KMS-11 (cell line): Measurements from ENCODE around the gene SLC25A39.

Experiments used
- H2AFZ ChIP-seq: fragments of 200-600 bp; sonication (generic); 2 replicates; pipeline ENCODE4 v1.6.1; 2016; ENCODE audit warnings: antibody characterized with exemption, mixed run types, low read depth
- H3K27ac ChIP-seq: fragments of 200-600 bp; sonication (generic); 2 replicates; pipeline ENCODE4 v1.6.1; 2016; ENCODE audit warnings: mild to moderate bottlenecking, mixed run types
- H3K27me3 ChIP-seq: fragments of 200-600 bp; sonication (generic); 2 replicates; pipeline ENCODE4 v1.6.1; 2017; ENCODE audit warnings: mild to moderate bottlenecking, low read depth, mixed run types, moderate library complexity; ENCODE audit not compliant: insufficient read depth
- H3K36me3 ChIP-seq: fragments of 200-600 bp; sonication (generic); 2 replicates; pipeline ENCODE4 v1.6.1; 2017; ENCODE audit warnings: mild to moderate bottlenecking, mixed run types; ENCODE audit not compliant: insufficient read depth
- H3K4me1 ChIP-seq: fragments of 200-600 bp; sonication (generic); 2 replicates; pipeline ENCODE4 v1.6.1; 2016; ENCODE audit warnings: mild to moderate bottlenecking, low read depth, mixed run types; ENCODE audit not compliant: poor library complexity, severe bottlenecking
- H3K4me2 ChIP-seq: fragments of 200-600 bp; sonication (generic); 2 replicates; pipeline ENCODE4 v1.7.0; 2016; ENCODE audit warnings: mild to moderate bottlenecking, mixed run types
- H3K4me3 ChIP-seq: fragments of 200-600 bp; sonication (generic); IDR thresholded peaks from 2 replicates; pipeline ENCODE4 v1.6.1; 2017; ENCODE audit warnings: low read depth, low read length, mixed read lengths; ENCODE audit not compliant: insufficient read depth
- H3K79me2 ChIP-seq: fragments of 200-600 bp; sonication (generic); 2 replicates; pipeline ENCODE4 v1.6.1; 2016; ENCODE audit warnings: low read depth, mixed run types; ENCODE audit not compliant: insufficient read depth
- H3K9ac ChIP-seq: fragments of 200-600 bp; sonication (generic); 2 replicates; pipeline ENCODE4 v1.6.1; 2016; ENCODE audit warnings: mild to moderate bottlenecking, mixed run types
- H4K20me1 ChIP-seq: fragments of 200-600 bp; sonication (generic); 2 replicates; pipeline ENCODE4 v1.6.1; 2016; ENCODE audit warnings: mild to moderate bottlenecking, mixed run types; ENCODE audit not compliant: insufficient read depth
- CTCF ChIP-seq: fragments of 200-600 bp; sonication (generic); conservative IDR thresholded peaks from 2 replicates; pipeline ENCODE4 v1.6.1; 2017; ENCODE audit warnings: low read depth, mild to moderate bottlenecking, antibody characterized with exemption, low read length, moderate library complexity, mixed read lengths

Gene SLC25A39

GRCh38 chr17:44338702-44339101 lies 14.1 kb upstream of the SLC25A39 start:
- H3K9ac ChIP-seq: no peak overlapping the region

GRCh38 chr17:44335968-44336367 lies 11.3 kb upstream of the SLC25A39 start:
- no peak overlapping the region for H2AFZ ChIP-seq
- H3K27ac ChIP-seq: no peak overlapping the region
- H3K79me2 ChIP-seq: no peaks in the 10 kb centered on the region
- H3K9ac ChIP-seq: no peak overlapping the region
- H4K20me1 ChIP-seq: no peaks in the 10 kb centered on the region
- H3K4me2 ChIP-seq: no peak overlapping the region
- no peak for TF ChIP-seq CTCF
- no peaks in the 10 kb centered on the region for H3K27me3 ChIP-seq
- peaks cover 9% of the 10 kb centered on the region for H3K4me1 ChIP-seq
- no peaks in the 10 kb centered on the region for H3K36me3 ChIP-seq
- no peak overlapping the region for H3K4me3 ChIP-seq

More at GRCh38 chr17:44338702-44339101, 14.1 kb upstream of the SLC25A39 start:
- TF ChIP-seq CTCF: no peak
- Histone ChIP-seq H3K4me3 (no peak overlapping the region), H4K20me1 (no peaks in the 10 kb centered on the region), H3K79me2 (no peaks in the 10 kb centered on the region), H3K27ac (no peak overlapping the region), H3K36me3 (no peaks in the 10 kb centered on the region), H3K4me2 (no peak overlapping the region), H3K4me1 (no peaks in the 10 kb centered on the region), H2AFZ (no peak overlapping the region), H3K27me3 (peaks cover 3% of the 10 kb centered on the region; the same call in 1 of the 2 replicates)

GRCh38 chr17:44335564-44335963 lies 10.9 kb upstream of the SLC25A39 start:
- Histone ChIP-seq H3K4me3 (no peak overlapping the region), H3K36me3 (no peaks in the 10 kb centered on the region), H3K4me2 (no peak overlapping the region), H4K20me1 (no peaks in the 10 kb centered on the region), H3K27me3 (no peaks in the 10 kb centered on the region), H3K4me1 (peaks cover 11% of the 10 kb centered on the region), H3K27ac (no peak overlapping the region), H3K79me2 (no peaks in the 10 kb centered on the region), H3K9ac (no peak overlapping the region), H2AFZ (no peak overlapping the region)
- TF ChIP-seq CTCF: no peak

- Histone ChIP-seq H4K20me1 (no peaks in the 10 kb centered on the region), H3K27ac (no peak overlapping the region), H3K4me3 (no peak overlapping the region), H3K4me1 (peaks cover 11% of the 10 kb centered on the region), H3K27me3 (no peaks in the 10 kb centered on the region), H3K4me2 (no peak overlapping the region), H3K9ac (no peak overlapping the region), H3K79me2 (no peaks in the 10 kb centered on the region), H3K36me3 (no peaks in the 10 kb centered on the region), H2AFZ (peak overlapping the region; percentile 29; the same call in 1 of the 2 replicates)
- TF ChIP-seq CTCF: no peak
These were observed 10.1 kb upstream of the SLC25A39 start for GRCh38 chr17:44334727-44335126.
